Fibroblast of lung (primary cell): ENCODE results near the gene NEURL1. TPM values are rescaled to one million over a fixed set of nuclear protein-coding genes. Genes with fewer than 3 reads are reported as not detected.
A peak's percentile ranks its signal among the peaks of the same experiment; 100 is the strongest.

ENCODE experiments used
- DNase-seq, 2 donors: peaks; one replicate each; pipeline versions ENCODE4 v3.0.0 to v3.0.0-alpha.2; 2010; ENCODE audit warnings: low read depth in 2 of 2
- H2AFZ ChIP-seq: 2 replicates; pipeline ENCODE4 v1.5.1; 2012; ENCODE audit warnings: low read length, control low read depth, inconsistent platforms
- H3K27ac ChIP-seq: 2 replicates; pipeline ENCODE4 v1.5.1; 2011; ENCODE audit warnings: low read length, control low read depth; ENCODE audit not compliant: insufficient read depth
- H3K27me3 ChIP-seq: 2 replicates; pipeline ENCODE4 v1.5.1; 2011; ENCODE audit warnings: mild to moderate bottlenecking, low read length; ENCODE audit not compliant: control insufficient read depth, insufficient read depth
- H3K36me3 ChIP-seq: 2 replicates; pipeline ENCODE4 v1.5.1; 2011; ENCODE audit warnings: low read length; ENCODE audit not compliant: control insufficient read depth, insufficient read depth
- H3K4me1 ChIP-seq: 2 replicates; pipeline ENCODE4 v1.5.1; 2011; ENCODE audit warnings: low read length; ENCODE audit not compliant: control insufficient read depth, insufficient read depth; ENCODE audit errors: extremely low read depth
- H3K4me2 ChIP-seq: 2 replicates; pipeline ENCODE4 v1.5.1; 2011; ENCODE audit warnings: low read length, control low read depth; ENCODE audit not compliant: insufficient read depth; ENCODE audit errors: extremely low read depth
- H3K4me3 ChIP-seq, 4 experiments: fragments of 200-600 bp in 1 of 4; sonication (generic) in 1 of 4; replicated peaks in 1 of 4; 2 replicates each; pipeline ENCODE4 v1.5.1; 2011 to 2016; ENCODE audit warnings: low read length in 4 of 4, low read depth in 3 of 4, mild to moderate bottlenecking in 3 of 4, control low read depth in 2 of 4, inconsistent platforms in 1 of 4, mixed read lengths in 1 of 4; ENCODE audit not compliant: insufficient read depth in 1 of 4; ENCODE audit errors: control extremely low read depth in 1 of 4
- H3K79me2 ChIP-seq: 2 replicates; pipeline ENCODE4 v1.5.1; 2012; ENCODE audit warnings: mild to moderate bottlenecking, low read length, inconsistent platforms; ENCODE audit not compliant: control insufficient read depth, insufficient read depth
- H3K9ac ChIP-seq: 2 replicates; pipeline ENCODE4 v1.5.1; 2011; ENCODE audit warnings: mild to moderate bottlenecking, low read length, control low read depth; ENCODE audit not compliant: insufficient read depth
- H3K9me3 ChIP-seq: 2 replicates; pipeline ENCODE4 v1.5.1; 2012; ENCODE audit warnings: low read depth, low read length; ENCODE audit not compliant: control insufficient read depth, insufficient read depth
- H4K20me1 ChIP-seq: 2 replicates; pipeline ENCODE4 v1.5.1; 2011; ENCODE audit warnings: low read length; ENCODE audit not compliant: control insufficient read depth, insufficient read depth; ENCODE audit errors: extremely low read depth
- EZH2 ChIP-seq: IDR thresholded peaks from 2 replicates; pipeline ENCODE4 v1.5.1; 2012; ENCODE audit warnings: low read length, control low read depth, mild to moderate bottlenecking; ENCODE audit errors: missing control alignments
- polyA plus RNA-seq, 2 donors: library from polyadenylated mRNA; depleted of rRNA in 1 of 2; stranded (reverse) in 1 of 2; unstranded in 1 of 2; fragments of >200 nt; gene quantifications; 2 replicates each; pipeline ENCODE4 v1.2.1, GENCODE V29; 2011 to 2012; ENCODE audit warnings: missing spikeins in 1 of 2
- total RNA-seq: library from RNA; depleted of rRNA; stranded (reverse); fragments of >200 nt; gene quantifications from 2 replicates; pipeline ENCODE4 v1.2.1, GENCODE V29; 2014
- TF ChIP-seq, protein P1 (sequence below), 2 donors: IDR thresholded peaks in 1 of 2; conservative IDR thresholded peaks in 1 of 2; 1 replicate in 1 of 2; 2 replicates in 1 of 2; pipeline ENCODE4 v1.5.1; 2011 to 2012; ENCODE audit warnings: low read length in 2 of 2, control low read depth in 1 of 2, inconsistent platforms in 1 of 2, low read depth in 1 of 2, mild to moderate bottlenecking in 1 of 2

The NEURL1 gene
- total and polyA plus RNA-seq, 2 donors (not counting 1 experiment from before 2014, with no cell fraction given), result 0.12 TPM; not detected in 1

- Histone ChIP-seq H3K36me3 (peaks cover 22% of the 10 kb centered on the region), H2AFZ (no peak overlapping the region), H3K27me3 (no peaks in the 10 kb centered on the region), H4K20me1 (no peaks in the 10 kb centered on the region), H3K4me2 (no peak overlapping the region), H3K9me3 (no peaks in the 10 kb centered on the region), H3K27ac (peak overlapping the region; percentile 12), H3K9ac (no peak overlapping the region), H3K4me1 (peaks cover 21% of the 10 kb centered on the region), H3K4me3 (no peak overlapping the region), H3K79me2 (no peaks in the 10 kb centered on the region)
- TF ChIP-seq EZH2, result no peak
- TF ChIP-seq, protein P1, sequence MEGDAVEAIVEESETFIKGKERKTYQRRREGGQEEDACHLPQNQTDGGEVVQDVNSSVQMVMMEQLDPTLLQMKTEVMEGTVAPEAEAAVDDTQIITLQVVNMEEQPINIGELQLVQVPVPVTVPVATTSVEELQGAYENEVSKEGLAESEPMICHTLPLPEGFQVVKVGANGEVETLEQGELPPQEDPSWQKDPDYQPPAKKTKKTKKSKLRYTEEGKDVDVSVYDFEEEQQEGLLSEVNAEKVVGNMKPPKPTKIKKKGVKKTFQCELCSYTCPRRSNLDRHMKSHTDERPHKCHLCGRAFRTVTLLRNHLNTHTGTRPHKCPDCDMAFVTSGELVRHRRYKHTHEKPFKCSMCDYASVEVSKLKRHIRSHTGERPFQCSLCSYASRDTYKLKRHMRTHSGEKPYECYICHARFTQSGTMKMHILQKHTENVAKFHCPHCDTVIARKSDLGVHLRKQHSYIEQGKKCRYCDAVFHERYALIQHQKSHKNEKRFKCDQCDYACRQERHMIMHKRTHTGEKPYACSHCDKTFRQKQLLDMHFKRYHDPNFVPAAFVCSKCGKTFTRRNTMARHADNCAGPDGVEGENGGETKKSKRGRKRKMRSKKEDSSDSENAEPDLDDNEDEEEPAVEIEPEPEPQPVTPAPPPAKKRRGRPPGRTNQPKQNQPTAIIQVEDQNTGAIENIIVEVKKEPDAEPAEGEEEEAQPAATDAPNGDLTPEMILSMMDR (conservative IDR thresholded peaks at IDR 0.05 in 1 of 2, IDR thresholded peaks at IDR 0.05 in 1 of 2; ENCODE audit: low read depth in 1 of 2, low read length in 2 of 2), result no peak
- DNase-seq, result peak in 1 of 2 donors; percentile 28
Observed at GRCh38 chr10:103609231-103610082, 116.0 kb downstream of the NEURL1 start.

GRCh38 chr10:103610083-103610472, 116.6 kb downstream of the NEURL1 start:
- H3K4me2 ChIP-seq, result no peak overlapping the region
- H3K9me3 ChIP-seq, result no peaks in the 10 kb centered on the region
- TF ChIP-seq, protein P1 (conservative IDR thresholded peaks at IDR 0.05 in 1 of 2, IDR thresholded peaks at IDR 0.05 in 1 of 2; ENCODE audit: low read depth in 1 of 2, low read length in 2 of 2), result no peak
- no peak for TF ChIP-seq EZH2
- H4K20me1 ChIP-seq, result no peaks in the 10 kb centered on the region
- peak overlapping the region; percentile 12 for H3K27ac ChIP-seq
- H3K9ac ChIP-seq, result no peak overlapping the region
- no peak overlapping the region for H2AFZ ChIP-seq
- H3K4me1 ChIP-seq, result peaks cover 27% of the 10 kb centered on the region
- no peaks in the 10 kb centered on the region for H3K27me3 ChIP-seq
- no peak overlapping the region for H3K4me3 ChIP-seq
- no peaks in the 10 kb centered on the region for H3K79me2 ChIP-seq
- no peak for DNase-seq
- peaks cover 22% of the 10 kb centered on the region for H3K36me3 ChIP-seq

DNA sequence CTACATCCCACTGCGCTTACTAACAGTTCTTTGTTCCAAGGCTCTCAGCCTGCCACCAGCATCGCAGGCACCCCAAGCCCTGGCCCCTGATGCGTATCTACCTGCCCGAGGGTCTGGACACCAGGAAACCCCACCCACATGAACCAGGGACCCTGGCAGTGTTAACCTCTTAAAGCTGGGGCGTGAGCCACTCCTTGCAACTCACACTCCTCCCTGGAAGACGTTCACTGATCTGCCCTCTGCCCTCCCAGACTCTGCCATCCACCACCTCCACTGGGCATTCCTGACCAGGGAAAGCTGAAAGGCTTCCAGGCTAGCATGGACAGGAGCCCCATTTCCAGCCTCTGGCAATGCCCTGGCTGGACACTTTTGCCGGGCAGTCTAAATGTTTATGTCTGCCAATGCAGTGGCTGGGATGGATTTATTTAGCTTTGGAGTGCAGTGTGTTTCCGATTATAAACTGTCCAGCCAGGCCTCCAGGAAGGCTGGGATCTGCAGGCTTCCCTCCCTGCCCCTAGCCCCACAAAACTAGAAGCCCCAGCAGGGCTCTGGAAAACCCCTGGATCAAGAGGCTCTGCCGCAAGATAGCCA, 117.5 kb downstream of the NEURL1 start:
- DNase-seq, result no peak
- Histone ChIP-seq H3K4me2 (no peak overlapping the region), H3K79me2 (no peaks in the 10 kb centered on the region), H3K9me3 (no peaks in the 10 kb centered on the region), H2AFZ (no peak overlapping the region), H4K20me1 (no peaks in the 10 kb centered on the region), H3K4me3 (no peak overlapping the region), H3K27me3 (no peaks in the 10 kb centered on the region), H3K27ac (no peak overlapping the region), H3K36me3 (peaks cover 20% of the 10 kb centered on the region), H3K4me1 (peaks cover 31% of the 10 kb centered on the region), H3K9ac (no peak overlapping the region)
- no peak for TF ChIP-seq EZH2
- TF ChIP-seq, protein P1 (conservative IDR thresholded peaks at IDR 0.05 in 1 of 2, IDR thresholded peaks at IDR 0.05 in 1 of 2; ENCODE audit: low read depth in 1 of 2, low read length in 2 of 2), result no peak
